Dermis microvascular lymphatic vessel endothelial cell (primary cell): Measurements from ENCODE around the gene FRMD4A. TPM values are rescaled to one million over a fixed set of nuclear protein-coding genes. Genes with fewer than 3 reads are reported as not detected.
"Not testable (repeated sequence)": the region's sequence is repeated elsewhere in the genome, so short reads cannot be mapped to it uniquely, and the experiment has no call there.

Experiments used
- DNase-seq, 2 donors: peaks; one replicate each; pipeline versions ENCODE4 v3.0.0 to v3.0.0-alpha.2; 2010; ENCODE audit warnings: low read depth in 2 of 2
- total RNA-seq: library from RNA; depleted of rRNA; stranded (reverse); fragments of >200 nt; gene quantifications from 2 replicates; pipeline ENCODE4 v1.2.1, GENCODE V29; 2014

The FRMD4A gene
- total RNA-seq, 1 donor from 2014 or later, result 16.3 TPM

DNA sequence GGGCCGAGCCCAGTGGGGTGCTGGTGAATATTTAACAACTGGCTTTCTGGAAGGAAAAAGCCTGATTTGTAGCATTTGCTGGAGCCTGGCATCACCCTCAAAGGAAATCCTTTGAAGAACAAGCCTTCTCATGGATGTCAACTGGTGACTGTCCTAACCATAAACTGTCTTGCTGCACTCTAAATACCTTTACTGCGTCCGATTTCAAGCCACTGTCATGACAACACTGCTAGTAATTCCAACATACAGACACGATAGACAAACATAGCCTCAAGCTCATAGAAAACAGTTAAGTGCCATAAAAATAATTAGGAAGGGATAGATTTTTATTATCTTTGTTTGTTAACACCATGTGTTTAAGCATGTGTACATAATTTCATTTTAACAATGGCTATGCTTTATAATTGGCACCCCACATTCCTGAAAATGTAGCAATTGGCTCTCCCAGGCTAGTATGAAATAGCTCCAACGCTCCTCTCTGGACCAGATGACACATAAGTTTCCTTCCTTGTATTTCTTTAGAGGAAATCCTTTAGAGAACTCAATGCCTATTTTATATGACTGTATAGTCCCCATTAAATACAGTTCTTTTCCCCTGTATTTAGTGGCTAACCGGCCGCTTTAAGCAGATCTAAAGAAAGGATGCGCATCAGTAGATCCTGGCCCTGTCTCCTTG is 470.6 kb downstream of the FRMD4A start:
- DNase-seq, result peak; percentile 28 to 82

- no peak for DNase-seq
Observed at GRCh38 chr10:13858709-13859108, 472.0 kb downstream of the FRMD4A start.

GRCh38 chr10:13857451-13857850 is 473.3 kb downstream of the FRMD4A start:
- no peak for DNase-seq

- DNase-seq, result peak in 1 of 2 donors; percentile 71
Observed at GRCh38 chr10:13853854-13854253, 476.9 kb downstream of the FRMD4A start.

DNA sequence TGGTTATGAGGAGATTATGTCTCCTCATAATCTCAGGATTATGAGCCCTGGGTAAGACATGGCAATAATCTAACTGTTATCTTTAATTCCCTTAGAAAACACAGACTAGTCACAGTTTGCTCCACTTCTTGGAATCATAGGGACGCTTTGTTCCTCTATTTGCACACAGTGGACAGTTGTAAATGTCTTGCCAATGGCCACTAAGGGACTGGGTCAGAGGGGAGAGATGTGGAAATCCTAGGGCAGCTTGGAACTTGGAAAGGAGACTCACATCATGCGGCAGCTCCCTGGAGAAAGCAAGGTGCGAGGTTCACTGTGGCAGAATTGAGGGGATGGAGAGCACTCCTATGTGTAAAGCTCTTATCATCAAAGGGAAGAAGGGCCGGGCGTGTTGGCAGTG is 477.9 kb downstream of the FRMD4A start:
- no peak for DNase-seq

GRCh38 chr10:13851906-13852305 is 478.8 kb downstream of the FRMD4A start:
- DNase-seq, result no peak

DNA sequence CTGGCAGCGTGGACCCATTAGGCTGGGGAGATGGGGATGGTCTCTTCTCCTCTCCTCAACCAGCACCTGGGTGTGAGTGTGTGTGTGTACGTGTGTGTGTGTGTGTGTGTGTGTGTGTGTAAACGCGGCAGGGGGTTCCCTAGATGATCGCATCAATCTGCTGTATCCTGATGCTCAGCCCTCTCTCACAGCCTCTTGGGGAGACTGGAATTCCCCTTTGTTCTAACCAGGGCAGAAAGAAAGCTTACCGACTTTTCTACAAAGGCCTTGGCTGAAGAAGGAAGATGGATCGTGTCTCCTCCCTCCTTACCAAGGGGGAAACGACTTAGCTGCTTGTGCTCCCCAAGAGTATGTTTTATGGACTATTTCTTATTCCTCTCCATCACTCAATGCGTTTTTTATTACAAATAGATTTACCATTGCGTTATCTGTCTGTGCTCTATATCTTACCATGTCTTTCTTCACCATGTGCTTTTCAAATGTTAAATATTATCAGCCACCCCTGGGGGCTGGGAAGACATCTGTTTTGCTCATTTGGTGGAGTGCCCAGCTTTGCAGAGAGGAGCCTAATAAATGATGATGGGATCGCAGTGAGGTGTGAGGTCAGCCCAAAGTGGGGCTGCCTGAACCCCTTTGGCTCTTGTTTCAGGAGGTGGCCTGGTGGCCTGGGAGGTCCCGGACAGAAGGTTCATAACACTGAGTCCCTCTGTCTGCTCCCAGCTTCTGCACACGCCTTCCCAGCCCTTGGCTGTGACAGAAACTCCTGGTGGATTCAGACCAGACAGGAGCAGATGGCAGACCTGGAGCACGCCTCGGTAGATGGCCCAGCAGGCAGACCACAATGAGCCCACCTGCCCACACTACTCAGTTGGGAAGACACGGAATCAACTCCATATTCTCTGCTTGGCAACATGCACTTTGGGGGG is 481.9 kb downstream of the FRMD4A start:
- no peak for DNase-seq

DNA sequence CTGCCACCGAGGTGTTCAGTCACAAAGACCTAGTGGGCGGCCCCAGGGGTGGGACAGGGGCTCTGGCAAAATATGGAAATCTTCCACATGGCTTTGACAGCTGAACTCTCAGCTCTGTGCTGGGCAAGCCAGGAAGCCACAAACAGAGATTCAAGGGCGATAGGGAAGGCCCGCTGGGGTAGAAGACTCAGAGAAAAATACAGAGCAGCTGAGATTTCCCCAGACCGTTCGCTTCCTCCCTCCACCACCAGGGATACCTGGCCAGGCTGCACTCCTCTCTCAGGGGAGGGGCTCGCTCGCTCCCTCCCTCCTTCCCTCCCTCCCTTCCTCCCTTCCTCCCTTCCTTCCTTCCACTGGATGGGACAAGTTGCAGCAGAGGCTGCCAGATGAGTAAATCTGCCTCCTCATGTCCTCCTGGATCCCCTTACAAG is 483.5 kb downstream of the FRMD4A start:
- DNase-seq, result no peak

- DNase-seq, result no peak
Observed at GRCh38 chr10:13845897-13846296, 484.8 kb downstream of the FRMD4A start.

- DNase-seq, result peak in 1 of 2 donors; percentile 48
Observed at GRCh38 chr10:13844651-13845050, 486.1 kb downstream of the FRMD4A start.

DNA sequence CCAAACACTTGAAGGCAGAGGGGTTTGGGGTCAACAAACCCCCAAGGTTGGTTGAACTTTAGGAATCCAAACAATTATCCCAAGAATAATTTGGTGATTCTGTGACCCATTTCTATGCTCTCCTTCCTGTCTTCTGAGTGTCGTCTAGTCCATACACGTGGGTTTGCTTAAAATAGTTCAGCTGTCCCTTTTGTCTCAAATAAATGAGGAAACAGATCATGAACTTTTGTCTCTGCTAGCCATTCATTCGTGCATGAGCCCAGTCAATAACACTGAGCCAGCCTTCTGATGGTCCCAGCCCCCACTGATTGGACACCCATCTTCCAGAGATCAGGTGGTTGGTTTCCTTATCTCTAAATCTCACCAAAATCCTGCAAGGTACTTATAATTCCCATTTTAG is 488.6 kb downstream of the FRMD4A start:
- DNase-seq, result no peak

DNA sequence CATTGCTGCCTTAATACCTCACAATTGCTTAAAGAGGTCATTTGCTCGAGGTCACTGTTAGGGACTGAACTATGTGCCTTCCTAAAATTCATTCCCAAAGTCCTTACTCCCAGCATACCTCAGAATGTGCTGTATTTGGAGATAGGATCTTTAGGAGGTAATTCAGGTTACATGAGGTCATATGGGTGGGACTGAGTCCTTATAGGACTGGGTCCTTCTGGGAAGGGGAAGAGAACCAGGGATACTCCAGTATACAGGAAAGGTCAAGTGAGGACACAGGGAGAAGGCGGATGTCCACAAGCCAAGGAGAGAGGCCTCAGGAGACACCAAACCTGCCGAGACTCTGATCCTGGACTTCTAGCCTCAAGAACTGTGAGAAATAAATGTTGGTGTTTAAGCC is 490.7 kb downstream of the FRMD4A start:
- DNase-seq, result no peak

GRCh38 chr10:13839430-13839990 is 491.2 kb downstream of the FRMD4A start:
- peak in 1 of 2 donors; percentile 73 for DNase-seq

GRCh38 chr10:13839030-13839429 is 491.7 kb downstream of the FRMD4A start:
- no peak for DNase-seq

DNA sequence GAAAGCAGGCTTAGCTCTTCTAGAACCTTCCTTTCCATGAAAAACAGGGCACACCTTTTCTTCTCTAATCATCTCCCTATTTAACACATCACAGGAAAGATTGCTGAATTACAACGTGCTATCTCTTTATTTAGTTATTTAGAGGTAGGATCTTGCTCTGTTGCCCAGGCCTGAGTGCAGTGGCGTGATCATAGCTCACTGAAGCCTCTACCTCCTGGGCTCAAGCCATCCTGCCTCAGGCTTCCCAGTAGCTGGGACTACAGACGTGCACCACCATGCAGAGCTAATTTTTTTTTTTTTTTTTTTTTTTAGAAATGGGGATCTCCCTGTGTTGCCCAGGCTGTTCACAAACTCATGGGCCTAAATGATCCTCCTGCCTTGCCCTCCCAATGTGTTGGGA is 492.8 kb downstream of the FRMD4A start:
- no peak for DNase-seq

DNA sequence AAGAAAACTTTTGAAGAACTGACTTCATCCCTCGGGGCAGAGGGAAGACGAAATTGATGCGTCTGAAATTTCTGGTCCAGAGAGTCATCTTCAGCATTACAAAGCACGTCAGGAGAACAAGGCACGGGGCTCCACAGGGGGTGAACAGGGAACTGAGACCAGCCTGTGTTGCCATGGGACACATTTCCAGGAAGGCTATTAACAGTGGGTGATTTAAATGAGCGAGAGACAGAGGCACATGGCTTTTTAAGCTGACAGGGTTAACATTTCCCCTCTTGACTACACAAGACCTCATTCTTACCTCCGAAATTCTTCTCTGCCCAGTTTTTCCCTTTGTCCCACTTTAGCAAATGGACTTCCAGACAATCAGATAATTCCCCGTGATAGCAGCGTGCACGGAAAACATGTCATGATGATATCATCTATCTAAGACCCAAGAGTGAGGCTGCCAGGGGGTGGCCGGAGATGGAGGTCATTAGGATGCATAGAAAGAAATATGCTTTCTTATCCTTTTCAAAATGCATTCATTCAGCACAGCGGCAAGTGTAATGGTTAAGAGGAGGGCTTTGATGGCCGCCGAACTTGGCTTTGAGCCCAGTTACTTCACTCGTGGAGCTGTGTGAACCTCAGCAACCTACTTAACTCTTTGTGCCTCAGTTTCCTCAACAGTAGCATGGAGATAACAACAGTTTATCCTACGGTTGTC is 496.0 kb downstream of the FRMD4A start:
- DNase-seq, result peak; percentile 18 to 85

GRCh38 chr10:13831711-13832141 is 499.0 kb downstream of the FRMD4A start:
- DNase-seq, result peak in 1 of 2 donors; percentile 52

DNA sequence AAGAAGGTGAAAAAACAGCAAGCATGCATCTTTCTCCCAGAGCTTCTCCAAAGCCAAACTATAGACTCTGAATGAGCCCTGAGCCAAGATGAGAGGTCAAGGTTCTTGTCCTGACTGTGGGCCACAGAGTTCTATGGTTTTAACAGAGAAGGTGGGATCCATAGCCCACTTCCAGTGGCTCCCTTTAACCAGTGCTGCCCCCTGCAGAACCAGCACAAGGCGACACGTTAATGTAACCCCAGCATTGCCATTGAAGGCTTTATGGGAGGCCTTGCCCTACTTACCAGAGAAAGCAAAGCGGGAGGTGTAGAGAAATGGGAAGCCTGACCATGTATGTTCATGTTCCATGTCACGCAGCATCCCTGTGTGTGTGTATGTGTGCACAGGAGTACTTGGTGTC is 500.3 kb downstream of the FRMD4A start:
- no peak for DNase-seq

DNA sequence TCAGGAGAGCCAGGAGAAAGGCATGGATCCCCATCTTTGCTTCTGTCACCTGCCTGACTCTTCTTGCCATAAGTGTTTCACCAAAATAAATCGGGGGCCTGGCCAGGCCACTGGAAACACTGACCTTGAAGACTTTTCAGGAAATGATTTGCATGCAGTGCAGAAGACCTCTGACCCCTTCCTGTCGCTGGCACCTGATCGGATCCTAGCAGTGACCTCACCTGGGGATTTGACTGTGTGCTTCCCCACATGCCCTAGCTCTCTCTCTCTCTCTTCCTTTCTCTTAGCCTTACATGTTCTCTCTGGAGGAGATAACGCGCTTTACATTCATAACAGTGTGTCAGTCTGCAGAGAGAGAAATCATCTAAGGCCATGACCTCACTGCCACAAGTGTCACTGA is 500.9 kb downstream of the FRMD4A start:
- DNase-seq, result no peak

DNA sequence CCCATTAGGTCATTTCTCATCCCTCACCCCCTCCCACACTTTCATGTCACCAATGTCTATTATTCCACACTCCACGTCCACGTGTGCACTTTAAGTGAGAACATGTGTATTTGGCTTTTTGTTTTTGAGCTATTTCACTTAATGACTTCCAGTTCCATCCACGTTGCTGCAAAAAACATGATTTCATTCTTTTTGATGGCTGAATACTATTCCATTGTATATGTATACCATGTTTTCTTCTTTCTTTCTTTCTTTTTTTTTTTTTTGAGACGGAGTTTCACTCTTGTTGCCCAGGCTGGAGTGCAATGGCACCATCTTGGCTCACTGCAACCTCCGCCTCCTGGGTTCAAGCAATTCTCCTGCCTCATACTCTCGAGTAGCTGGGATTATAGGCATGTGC is 502.4 kb downstream of the FRMD4A start:
- not testable (repeated sequence) for DNase-seq

DNA sequence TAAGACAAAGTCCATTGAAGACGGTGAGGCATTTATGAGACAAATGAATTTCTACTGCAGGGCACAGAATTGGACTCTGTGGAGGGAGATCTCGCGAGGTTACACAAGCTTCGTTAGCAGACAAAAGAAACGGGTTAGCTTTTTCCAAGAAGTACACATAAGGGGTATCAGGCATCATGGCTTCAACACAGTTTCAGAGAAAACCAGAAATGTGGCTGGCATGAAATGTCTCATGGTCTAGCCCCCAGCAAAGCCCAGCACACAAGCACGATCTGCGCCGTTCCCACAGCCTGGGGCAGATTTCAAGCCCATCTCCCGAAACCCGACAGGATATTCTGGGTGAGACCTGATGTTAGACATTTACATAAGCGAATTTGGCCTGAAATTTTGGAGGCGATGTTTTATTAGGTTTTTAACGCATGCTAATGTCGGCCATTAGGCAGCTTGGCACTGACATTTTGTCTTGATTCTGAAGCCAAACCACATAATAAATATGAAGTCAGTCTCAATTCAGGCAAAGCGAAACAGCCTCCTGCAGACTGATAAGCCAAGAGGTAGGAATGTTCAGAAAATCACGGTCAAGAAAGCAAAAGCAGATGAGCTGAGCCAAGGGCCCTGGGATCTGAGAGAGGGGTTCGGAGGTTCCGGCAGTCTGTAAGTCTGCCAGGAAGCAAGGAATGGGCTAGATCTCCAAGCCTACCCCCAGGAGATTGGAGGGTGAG is 503.5 kb downstream of the FRMD4A start:
- no peak for DNase-seq
